ENCODE data around the gene ZBTB46.
"Not testable (repeated sequence)": the region's sequence is repeated elsewhere in the genome, so short reads cannot be mapped to it uniquely, and the experiment has no call there.

ZBTB46 gene

DNA sequence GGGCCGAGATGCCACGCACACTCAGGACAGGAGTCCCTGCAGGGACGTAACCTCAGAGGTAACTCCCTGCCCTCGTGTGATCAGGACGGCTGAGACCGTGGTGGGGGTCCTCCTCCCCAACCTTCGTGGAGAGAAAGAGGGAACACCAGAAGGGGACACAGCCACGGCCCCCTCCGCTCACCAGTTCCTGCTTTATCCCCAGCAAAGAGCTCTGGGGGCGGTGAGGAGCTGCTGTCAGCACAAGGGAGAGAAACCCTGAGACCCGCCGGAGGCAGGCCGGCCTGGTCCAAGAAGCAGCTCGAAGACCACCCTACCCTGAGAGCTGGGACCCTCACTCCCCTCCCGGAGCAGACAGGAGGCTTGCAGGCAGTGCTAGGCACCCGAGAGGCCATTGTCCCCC, 47.1 kb downstream of the ZBTB46 start:
- DNase-seq: no peak

DNA sequence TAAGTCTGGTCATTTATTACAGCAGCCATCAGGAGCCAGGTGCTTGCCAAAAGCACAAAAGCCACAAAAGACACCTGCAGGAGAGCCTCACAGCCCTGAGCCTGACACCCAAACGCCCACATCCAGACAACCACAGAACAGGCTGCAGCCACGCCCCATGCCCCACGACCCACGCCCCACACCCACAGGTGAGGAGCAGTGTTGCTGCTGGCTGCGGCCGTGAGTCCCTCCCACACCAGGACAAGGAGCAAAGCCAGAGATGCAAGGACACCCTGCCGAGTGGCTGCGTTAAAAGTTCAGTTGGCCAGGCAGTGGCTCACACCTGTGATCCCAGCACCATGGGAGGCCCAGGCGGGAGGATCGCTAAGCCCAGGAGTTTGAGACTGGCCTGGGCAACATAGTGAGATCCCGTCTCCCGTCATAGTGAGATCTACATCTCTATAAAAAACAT, 48.5 kb downstream of the ZBTB46 start:
- DNase-seq: no peak

DNA sequence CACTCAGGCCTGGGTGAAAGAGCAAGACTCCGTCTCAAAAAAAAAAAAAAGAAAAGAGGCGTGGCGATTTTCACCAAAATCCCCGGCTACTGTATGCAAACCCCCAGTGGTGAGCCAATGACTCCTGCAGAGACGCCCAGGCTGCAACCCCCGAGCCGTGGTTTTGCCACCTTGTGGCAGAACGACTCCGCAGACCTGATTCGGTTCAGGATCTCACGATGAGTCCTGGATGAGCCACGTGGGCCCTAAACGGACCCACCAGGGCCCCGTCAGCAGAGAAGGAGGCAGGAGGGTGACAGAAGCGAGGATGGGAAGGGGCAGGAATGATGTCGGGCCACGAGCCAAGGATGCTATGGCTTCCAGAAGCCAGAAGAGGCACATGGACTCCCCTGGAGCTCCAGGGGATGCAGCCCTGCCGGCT, 49.0 kb downstream of the ZBTB46 start:
- no peak for DNase-seq

DNA sequence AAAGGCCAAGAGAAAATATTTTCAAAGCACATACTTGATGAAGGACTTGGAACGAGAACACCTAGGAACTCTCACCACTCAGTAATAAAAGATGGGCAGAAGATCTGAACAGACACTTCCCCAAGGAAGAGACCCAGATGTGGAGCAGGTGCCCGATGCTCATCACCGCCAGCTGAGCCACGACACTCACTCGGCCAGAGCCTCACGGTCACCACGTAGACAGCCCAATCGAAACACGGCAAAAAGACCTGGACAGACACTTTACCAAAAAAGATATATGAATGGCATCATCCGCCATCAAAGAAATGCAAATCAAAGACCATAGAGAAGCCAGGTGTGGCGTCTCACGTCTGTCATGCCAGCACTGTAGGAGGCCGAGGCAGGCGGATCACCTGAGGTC, 49.9 kb downstream of the ZBTB46 start:
- DNase-seq: no peak

DNA sequence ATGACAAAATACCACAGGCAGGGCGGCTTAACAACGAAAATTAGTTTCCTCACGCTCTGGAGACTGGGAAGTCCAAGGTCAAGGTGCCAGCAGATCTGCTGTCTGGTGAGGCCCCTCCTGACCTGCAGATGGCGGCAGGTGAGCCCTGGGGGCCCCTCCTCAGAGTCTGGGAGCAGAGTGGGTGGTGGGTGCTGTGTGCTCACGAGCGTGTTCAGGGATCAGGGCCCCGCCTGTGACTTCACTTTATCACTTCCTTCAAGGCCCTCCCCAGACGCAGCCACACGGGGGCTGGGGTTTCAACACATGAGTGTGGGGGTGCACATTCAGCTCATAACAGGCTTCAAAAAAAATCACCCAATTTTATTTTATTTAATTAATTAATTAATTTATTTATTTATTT, 52.2 kb downstream of the ZBTB46 start:
- no peak for DNase-seq

DNA sequence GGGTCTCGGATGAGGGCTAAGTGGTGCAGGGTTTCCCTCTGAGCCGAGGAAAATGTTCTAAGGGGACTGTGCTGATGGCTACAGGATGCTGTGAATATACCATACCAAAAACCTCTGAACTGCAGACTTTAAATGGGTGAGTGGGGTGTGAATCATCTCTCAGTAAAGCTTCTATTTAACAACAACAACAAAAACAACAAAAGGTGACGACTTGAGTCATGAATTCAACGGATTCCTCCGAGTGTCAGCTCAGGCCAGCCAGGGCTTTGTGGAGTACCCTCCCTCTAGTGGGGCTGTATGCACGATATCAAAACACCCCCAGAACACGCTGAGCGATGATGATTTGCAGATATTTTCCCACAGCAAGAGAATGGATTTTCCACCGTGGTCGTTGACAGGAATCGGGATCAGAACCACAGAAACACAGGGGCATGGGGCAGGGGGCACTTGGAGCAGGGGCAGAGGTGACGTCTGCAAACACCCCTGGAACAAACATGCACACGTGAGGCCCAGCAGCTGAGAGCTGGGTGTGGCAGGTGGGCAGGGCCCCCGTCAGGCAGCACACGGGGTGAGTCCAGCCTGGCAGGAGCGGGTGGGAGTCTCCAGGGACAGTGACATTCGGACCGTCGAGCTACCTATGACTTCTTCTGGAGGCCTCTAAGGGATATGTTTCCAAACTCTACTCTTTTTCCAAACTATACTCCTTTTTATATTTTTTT, 52.9 kb downstream of the ZBTB46 start:
- no peak for DNase-seq

DNA sequence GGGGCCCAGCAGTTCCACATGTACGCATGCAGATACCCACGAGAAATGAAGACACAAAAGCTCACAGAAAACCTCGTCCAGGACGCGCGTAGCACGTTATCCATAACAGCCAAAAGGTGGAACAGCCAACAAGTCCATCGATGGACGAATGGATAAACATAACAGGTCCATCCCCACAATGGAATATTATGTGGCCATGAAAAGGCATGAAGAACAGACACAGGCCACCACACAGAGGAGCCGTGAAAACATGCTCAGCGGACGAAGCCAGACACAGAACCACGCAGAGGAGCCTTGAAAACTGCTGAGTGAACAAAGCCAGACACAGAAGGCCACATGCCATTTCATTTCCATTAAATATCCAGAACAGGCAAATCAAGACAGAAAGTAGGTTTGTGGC, 53.5 kb downstream of the ZBTB46 start:
- no peak for DNase-seq

DNA sequence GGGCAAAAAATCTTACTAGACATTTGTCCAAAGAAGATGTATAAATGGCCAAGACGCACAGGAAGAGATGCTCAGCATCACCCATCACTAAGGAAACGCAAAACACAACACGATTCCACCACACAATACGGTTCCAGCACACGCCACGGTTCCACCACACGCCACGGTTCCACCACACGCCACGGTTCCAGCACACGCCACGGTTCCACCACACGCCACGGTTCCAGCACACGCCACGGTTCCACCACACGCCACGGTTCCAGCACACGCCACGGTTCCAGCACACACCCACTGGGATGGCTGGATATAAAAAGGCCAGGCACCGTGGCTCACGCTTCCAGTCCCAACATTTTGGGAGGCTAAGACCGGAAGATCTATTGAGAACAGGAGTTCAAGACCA, 54.2 kb downstream of the ZBTB46 start:
- not testable (repeated sequence) for DNase-seq

DNA sequence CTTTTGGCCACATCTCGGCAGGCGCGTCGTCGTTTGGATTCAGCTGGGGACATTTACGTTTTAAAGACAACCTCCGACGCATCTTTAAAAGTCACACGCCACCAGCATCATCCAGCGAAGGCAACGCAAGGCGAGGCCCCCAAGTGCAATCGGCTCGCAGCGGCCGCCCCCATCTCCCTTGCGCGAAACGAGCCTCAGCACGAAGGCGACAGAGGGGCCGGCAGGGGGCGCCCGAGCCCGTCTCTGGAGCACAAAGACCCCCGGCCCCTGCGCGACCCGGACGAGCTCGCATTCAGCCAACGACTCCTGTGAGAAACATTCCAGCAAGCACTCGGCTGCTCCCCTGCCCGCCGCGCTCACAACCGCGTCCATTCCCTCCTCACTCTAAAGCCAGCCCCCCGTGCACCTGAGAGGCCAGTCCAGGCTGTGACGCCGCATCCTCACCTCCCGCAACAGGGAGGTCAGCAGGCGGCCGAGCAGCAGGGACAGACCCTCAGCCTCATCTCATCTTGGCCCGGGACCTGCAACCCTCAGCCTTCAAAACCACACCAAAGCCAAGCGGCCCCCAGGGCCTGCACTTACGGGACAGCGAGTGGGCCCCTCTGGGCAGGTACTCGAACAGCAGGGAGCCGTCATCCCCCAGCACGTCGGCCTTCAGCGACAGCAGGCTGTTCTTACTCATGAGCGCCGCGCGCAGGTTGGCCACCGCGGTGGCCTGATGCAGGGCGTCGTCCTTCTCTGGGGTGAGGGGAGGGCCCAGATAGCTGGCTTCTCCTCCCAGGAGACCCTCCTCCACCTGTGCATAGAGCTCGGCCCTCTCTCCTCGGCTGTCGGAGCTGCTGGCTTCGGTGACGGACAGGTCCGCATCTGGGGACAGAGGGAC, 55.7 kb downstream of the ZBTB46 start:
- DNase-seq: no peak

DNA sequence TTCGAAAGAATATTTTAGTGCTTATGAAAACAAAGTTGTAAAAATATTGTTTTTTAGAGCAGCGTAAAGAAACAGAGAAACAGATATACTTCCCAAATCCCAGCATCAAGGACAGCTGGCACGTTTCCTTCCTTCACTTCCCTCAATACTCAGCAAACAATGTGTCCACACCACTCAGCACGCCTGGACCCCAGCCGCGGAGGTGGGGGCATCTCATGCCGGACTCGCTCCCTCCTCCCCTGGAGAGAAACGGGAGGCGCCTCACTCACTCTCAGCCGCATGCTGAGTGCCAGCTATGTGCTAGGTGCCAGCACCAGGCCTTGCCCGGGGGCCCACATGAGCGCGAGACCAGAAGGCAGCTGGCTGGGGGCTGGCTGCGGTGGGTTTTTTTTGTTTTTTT, 56.8 kb downstream of the ZBTB46 start:
- no peak for DNase-seq

DNA sequence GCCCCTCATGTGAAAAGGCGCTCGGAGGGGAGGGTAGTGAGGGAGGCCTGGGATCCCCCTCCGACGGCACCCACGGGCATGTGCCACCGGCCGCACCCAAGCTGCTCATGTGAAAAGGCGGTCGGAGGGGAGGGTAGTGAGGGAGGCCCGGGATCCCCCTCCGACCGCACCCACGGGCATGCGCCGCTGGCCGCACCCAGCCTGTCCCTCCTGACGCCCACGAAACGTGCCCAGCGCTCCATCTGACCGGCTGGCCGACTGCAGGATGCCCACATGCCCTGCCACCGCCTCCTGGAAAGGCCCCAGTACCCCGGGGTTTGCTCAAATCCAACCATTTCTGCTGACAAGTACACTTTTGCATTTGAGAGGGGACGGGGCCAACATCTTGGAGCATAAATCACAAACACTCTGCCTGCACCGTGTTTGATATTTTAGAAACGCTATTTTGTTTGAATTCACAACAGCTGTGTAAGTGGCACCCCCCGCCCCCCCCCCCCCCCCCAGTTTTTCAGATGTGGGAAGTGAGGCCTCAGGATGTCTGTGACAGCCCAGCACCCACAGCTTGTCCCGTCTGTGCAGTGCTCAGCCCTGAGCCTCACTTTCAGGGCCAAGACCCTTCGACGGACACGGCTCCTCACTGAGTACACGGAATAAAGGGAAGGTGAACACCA, 57.4 kb downstream of the ZBTB46 start:
- DNase-seq: no peak

DNA sequence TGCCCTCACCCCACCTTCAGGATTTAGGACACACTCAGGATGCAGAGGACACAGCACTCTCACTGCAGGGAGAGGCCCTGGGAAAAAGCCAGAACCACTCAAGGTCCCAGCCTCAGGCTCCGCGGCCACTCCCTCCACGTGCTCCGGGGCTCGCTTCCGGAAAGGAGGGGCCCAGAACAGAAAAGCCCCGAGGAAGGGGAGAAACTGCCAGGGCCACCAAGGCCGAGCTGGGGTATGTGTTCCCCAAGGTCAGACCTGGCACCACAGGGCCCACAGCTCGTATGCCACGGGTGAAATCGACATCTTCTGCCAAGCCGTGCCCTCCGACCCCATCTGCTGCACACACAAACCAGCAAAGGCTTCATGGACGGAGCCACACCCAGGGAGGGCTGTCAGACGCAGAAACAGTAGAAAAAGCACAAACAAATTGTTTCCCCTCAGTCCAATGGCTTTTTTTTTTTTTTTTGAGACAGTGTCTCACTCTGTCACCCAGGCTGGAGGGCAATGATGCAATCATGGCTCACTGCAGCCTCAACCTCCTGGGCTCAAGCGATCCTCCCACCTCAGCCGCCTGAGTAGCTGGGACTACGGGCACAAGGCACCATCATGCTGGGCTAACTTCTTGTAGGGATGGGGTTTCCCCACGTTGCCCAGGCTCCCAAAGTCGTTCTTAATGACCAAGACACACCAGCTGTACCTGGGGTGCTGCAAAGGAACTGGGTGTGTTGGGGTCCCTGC, 58.1 kb downstream of the ZBTB46 start:
- DNase-seq: no peak

DNA sequence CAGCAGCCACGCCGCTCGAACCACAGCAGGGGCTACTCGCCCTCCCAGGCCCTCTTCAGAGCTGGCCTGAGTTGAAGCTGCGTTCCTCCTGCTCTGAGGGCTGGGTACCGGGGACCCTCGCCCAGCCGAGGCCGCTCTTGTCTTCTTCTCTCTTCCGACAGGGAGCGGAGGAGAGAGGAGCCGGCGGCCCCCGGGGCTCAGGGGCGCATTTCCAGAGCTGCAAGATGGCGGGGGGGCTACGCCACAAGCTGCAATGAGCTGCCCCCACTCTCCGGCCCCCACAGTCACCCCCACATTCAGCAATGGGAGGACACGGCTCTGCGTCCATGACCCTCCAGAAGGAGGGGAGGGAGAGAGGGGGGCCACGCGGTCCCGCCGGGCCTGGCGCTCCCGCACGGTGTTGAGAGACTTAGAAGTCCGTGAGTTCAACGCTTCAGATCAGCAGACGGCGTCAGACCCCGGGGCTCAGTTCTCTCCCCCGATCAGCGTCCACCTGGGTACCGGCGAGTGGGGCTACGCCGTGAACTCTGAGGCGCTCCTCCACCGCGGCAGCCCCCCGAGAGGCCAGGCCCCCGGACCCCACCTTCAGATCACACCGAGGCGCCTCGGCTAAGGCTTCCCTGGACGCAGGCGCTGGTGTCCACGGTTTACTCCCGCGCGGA, 59.9 kb downstream of the ZBTB46 start:
- no peak for DNase-seq

DNA sequence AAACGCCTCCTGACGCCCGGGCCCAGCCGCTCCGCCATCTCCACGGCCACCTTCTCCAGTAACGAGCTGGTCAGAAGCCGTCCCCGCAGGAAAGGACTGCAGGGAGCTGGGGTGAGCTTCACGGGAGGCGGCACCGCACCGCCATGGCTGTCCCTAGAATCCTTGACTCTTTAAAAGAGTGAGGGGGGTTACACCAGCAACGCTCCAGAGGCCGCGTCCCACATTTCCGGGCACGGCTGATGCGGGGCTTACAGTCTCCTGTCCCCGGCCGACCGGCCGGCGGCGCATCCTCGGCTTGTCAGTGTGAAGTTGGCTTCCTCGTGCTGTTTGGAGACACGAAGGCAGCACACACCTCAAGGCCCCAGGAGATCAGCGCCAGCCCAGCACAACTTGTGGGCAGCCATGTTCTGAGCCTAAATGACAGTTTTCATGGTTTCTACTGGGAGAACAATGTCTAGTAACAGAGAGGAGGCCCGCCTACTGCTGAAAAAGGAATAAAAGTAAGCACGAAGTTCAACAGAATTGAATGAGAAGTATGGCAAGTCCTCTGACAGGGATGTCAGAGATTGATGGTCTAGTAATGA, 61.1 kb downstream of the ZBTB46 start:
- no peak for DNase-seq

DNA sequence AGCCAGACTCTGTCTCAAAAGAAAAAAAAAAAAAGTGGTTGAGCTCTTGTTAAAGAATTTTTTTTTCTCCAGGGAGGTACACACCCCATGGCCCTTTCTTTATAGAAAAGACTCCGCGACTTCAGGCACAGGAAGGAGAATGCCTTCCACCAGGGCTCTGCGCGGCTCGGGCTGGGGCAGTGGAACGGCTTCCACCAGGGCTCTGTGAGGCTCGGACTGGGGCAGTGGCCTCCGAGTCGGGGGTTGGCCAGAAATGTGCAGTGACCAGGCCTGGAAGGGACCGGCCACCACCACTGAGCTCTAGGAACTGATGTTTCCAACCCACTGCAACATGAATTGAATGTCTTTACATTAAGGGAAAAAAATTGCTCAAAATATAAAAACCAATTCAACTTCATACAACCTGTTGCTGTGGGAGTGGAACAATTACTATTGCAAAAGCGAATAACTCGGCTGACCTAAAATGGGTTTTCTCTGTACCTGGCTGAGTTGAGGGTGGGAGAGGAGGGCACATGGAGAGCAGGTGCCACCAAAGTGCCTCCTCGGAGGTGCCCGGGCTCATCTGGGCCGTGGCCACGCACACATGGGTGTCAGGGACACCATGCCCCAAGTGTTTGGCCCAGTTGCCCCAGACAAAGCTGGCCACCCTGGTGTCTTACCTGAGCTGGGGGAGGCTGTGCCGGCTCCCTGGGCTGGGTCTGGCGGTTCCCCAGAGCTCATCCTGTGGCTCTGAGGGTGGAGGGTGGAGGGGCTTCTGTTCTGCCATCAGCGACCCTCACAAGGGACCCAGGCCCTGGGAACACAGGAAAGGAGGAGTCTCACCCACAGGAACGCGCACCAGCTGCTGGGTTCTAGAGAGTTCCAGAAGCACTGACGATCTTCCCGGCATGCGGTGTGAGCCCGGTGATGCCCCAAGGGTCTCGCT, 62.2 kb downstream of the ZBTB46 start:
- no peak for DNase-seq

DNA sequence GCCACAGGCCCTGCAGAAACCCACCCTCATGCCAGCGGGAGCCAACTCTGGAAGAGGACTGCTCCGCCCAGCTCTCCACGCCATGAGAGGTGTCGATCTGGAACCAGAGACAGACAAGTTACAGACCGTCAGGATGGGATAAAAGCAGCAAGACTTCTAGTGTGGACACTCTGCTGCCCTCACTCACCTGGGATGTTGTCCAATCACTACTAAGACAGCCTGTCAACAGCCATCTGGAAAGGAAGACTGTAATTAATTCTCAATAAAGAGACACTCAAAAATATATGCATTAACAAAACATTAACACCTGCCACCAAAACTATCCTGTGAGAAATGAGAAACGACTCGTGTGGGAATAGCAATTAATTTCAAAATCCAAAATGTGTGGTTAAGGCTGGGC, 63.2 kb downstream of the ZBTB46 start:
- no peak for DNase-seq

DNA sequence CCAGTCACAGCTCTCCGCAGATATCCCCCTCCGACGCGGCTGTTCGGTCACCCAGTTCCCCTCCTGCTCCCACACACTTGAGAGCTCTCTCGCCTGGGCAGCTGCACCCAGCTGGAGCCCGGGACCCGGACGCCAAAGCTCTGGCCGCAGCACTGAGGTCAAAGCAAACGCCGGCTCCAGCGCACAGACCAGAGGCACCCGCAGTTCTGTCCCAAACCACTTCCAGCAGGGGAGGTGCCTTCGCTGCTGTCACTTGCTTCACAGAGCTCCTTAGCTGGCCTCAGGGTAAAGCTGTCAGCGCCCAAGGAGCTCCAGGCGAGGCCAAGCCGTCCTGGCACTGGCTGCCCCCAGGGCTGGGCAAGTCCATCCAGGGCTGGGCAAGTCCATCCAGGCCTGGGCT, 63.6 kb downstream of the ZBTB46 start:
- no peak for DNase-seq

DNA sequence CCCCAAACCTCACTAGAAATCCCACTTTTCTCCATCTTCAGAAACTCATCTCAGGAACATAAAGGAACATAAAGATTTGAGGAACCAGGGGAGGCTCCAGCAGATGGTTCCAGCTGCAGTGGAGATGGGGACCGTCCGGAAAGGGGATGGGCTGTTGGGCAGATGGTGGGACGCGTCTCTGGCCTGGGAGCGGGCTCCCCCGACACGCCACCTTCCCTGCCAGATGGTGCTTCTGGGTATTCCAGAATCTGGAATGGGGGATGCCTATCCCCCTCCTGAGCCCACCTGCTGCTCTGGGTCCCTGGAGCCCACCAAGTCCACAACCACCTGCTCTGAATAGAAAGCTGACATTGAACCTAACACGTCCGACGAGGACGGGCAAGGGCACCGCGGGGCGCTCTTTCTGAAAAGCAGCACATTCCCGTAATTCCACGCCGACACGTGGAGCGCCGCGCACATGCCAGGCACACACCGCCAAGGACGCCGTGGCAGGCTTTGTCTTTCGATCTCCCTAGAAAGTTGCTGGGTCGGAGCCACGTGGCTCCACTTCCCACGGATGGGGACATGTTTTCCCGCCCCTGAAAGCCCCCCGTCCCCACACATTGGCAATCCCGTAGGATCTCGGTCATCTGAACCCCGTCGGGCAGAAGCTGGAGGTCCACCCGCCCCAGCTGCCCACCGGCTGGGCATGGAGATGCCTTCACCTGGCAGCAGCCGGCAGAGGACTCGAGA, 64.2 kb downstream of the ZBTB46 start:
- DNase-seq: no peak

DNA sequence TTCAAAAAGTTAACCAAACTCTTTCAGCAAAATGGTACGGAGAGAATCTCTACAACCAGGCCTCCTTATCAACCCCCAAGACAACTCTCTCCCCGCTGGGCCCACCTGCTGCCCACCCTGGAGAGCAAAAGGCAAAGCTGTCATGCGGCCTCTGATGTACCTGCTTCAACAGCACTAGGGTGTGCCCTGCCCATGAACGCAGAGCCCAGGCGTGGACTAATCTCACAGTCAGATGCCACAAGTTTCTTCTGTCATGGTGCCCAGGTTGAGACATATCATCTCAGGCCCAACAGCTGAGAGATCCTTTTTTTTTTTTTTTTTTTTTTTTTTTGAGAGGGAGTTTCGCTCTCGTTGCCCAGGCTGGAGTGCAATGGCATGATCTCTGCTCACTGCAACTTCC, 65.2 kb downstream of the ZBTB46 start:
- no peak for DNase-seq

Data from activated CD4-positive, CD25-positive, alpha-beta regulatory T cell treated with anti-CD3 and anti-CD28 coated beads, Interleukin-2, amount 50 U/mL, for 72 hours (primary cell).